ENCODE results near the gene PLEKHN1. TPM values are rescaled to one million over a fixed set of nuclear protein-coding genes. Genes with fewer than 3 reads are reported as not detected.
"Not testable (repeated sequence)": the region's sequence is repeated elsewhere in the genome, so short reads cannot be mapped to it uniquely, and the experiment has no call there.

PLEKHN1 gene
- total RNA-seq, 1 experiment from 2014 or later, result 7.9 TPM

DNA sequence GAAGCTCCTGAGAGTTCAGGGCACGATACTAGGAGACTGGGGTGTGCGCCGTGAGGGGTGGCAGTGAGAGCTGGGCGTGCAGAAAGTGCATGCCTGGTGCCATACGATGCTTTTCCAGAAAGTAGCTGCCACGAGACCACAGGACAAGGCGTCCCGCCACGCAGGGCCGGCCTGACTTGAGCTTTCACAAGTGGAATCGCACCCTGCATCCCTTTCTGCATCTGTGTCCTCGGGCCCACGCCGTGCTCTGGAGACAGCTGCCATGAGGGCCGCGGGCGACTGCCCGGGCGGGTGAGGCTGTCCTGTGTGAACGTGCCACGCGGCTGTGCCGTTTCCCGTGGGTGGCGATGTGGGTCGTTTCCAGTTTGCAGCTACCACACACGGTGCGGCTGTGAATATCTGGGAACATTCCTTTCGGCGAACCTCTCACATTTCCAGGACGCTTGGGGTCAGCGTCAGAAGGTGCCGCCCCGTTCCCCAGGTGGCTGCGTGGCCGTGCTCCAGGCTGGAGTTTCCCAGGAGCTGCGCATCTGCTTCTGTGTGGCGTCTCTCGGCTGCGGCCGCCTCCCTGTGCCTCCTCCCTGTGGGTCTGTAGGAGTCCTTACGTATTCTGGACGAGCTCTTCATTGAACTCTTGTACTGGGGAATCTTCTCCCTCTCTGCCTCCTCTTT, 16.6 kb downstream of the PLEKHN1 start:
- ChIA-PET POLR2A (interaction anchor here (0.6 to 1.6 kb wide), 3 partner anchors 16 to 78 kb away, joined by 3 to 5 read pairs (median 3); partner anchors contain the start of gene PLEKHN1), CTCF (interaction anchor here (0.7 to 6.6 kb wide), 14 partner anchors 11 to 364 kb away, joined by 3 to 117 read pairs (median 4); no protein-coding TSS in a partner anchor)
- Mint-ChIP-seq H3K4me3 (ENCODE audit: unreplicated experiment) (no peak overlapping the region), H3K36me3 (ENCODE audit: insufficient read depth, unreplicated experiment) (peaks cover 6% of the 10 kb centered on the region), H3K4me1 (ENCODE audit: insufficient read depth, unreplicated experiment) (no peaks in the 10 kb centered on the region), H3K27ac (ENCODE audit: low read depth, unreplicated experiment) (no peak overlapping the region), H3K9me3 (ENCODE audit: unreplicated experiment) (no peaks in the 10 kb centered on the region), H3K27me3 (ENCODE audit: insufficient read depth, unreplicated experiment) (peaks cover 18% of the 10 kb centered on the region)
- intact Hi-C loops (cut with micrococcal nuclease), result loop anchor here (10.0 kb wide), 1 partner anchor 312 kb away; no protein-coding TSS in a partner anchor
- DNase-seq (ENCODE audit: unreplicated experiment), result no peak
- TF ChIP-seq CTCF (IDR thresholded peaks at IDR 0.05; ENCODE audit: unreplicated experiment), result no peak
- no TSS peak for BruUV-seq (replicated peaks)

GRCh38 chr1:983798-984475, 17.7 kb downstream of the PLEKHN1 start:
- DNase-seq (ENCODE audit: unreplicated experiment), result no peak
- H3K9me3 Mint-ChIP-seq (ENCODE audit: unreplicated experiment), result no peaks in the 10 kb centered on the region
- CTCF ChIA-PET, result interaction anchor here (0.6 to 6.6 kb wide), 30 partner anchors 8 to 363 kb away, joined by 3 to 117 read pairs (median 5); no protein-coding TSS in a partner anchor
- H3K4me3 Mint-ChIP-seq (ENCODE audit: unreplicated experiment), result no peak overlapping the region
- H3K27ac Mint-ChIP-seq (ENCODE audit: low read depth, unreplicated experiment), result no peak overlapping the region
- POLR2A ChIA-PET, result interaction anchor here (0.6 to 1.6 kb wide), 6 partner anchors 17 to 79 kb away, joined by 3 to 5 read pairs (median 3); partner anchors contain the start of gene PLEKHN1
- intact Hi-C loops (cut with micrococcal nuclease), result loop anchor here (1.0 to 10.0 kb wide), 3 partner anchors 80 to 311 kb away; partner anchors contain the start of gene C1orf159
- peaks cover 28% of the 10 kb centered on the region for H3K27me3 Mint-ChIP-seq (ENCODE audit: insufficient read depth, unreplicated experiment)
- no TSS peak for BruUV-seq (replicated peaks)
- peak; percentile 98 for TF ChIP-seq CTCF (IDR thresholded peaks at IDR 0.05; ENCODE audit: unreplicated experiment)
- H3K4me1 Mint-ChIP-seq (ENCODE audit: insufficient read depth, unreplicated experiment), result no peaks in the 10 kb centered on the region
- H3K36me3 Mint-ChIP-seq (ENCODE audit: insufficient read depth, unreplicated experiment), result peaks cover 6% of the 10 kb centered on the region

GRCh38 chr1:984476-984814, 18.2 kb downstream of the PLEKHN1 start:
- POLR2A ChIA-PET, result interaction anchor here (0.6 to 0.8 kb wide), 3 partner anchors 17 to 77 kb away, joined by 3 to 4 read pairs (median 3); no protein-coding TSS in a partner anchor
- H3K9me3 Mint-ChIP-seq (ENCODE audit: unreplicated experiment), result no peaks in the 10 kb centered on the region
- peaks cover 6% of the 10 kb centered on the region for H3K36me3 Mint-ChIP-seq (ENCODE audit: insufficient read depth, unreplicated experiment)
- intact Hi-C loops (cut with micrococcal nuclease), result loop anchor here (1.0 to 10.0 kb wide), 3 partner anchors 80 to 310 kb away; partner anchors contain the start of gene C1orf159
- no TSS peak for BruUV-seq (replicated peaks)
- no peak overlapping the region for H3K27ac Mint-ChIP-seq (ENCODE audit: low read depth, unreplicated experiment)
- CTCF ChIA-PET, result interaction anchor here (0.6 to 6.6 kb wide), 27 partner anchors 8 to 363 kb away, joined by 3 to 117 read pairs (median 5); no protein-coding TSS in a partner anchor
- no peak for DNase-seq (ENCODE audit: unreplicated experiment)
- no peak for TF ChIP-seq CTCF (IDR thresholded peaks at IDR 0.05; ENCODE audit: unreplicated experiment)
- H3K4me1 Mint-ChIP-seq (ENCODE audit: insufficient read depth, unreplicated experiment), result no peaks in the 10 kb centered on the region
- H3K27me3 Mint-ChIP-seq (ENCODE audit: insufficient read depth, unreplicated experiment), result peaks cover 33% of the 10 kb centered on the region
- H3K4me3 Mint-ChIP-seq (ENCODE audit: unreplicated experiment), result no peak overlapping the region

DNA sequence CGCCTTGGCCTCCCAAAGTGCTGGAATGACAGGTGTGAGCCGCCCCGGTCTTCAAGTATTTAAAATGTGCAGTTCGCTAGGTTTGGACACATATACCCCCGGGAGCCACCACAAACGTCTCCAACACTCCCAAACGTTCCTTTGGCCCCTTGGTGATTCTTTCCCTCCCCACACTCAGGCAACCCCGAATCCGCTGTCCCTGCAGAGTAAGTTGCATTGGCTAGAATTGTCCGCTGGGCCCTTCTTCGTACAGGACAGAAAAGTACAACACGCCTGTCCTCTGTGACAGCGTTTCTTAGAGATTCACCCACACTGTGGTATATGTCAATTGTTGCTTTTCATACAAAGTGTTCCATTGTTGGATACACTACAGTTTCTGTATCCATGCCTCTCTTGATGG, 18.8 kb downstream of the PLEKHN1 start:
- no peak overlapping the region for H3K4me3 Mint-ChIP-seq (ENCODE audit: unreplicated experiment)
- no peak for TF ChIP-seq CTCF (IDR thresholded peaks at IDR 0.05; ENCODE audit: unreplicated experiment)
- ChIA-PET CTCF (interaction anchor here (0.6 to 6.6 kb wide), 18 partner anchors 9 to 362 kb away, joined by 3 to 117 read pairs (median 5); no protein-coding TSS in a partner anchor), POLR2A (interaction anchor here (0.6 to 1.5 kb wide), 2 partner anchors 18 to 78 kb away, joined by 3 to 4 read pairs; no protein-coding TSS in a partner anchor)
- DNase-seq (ENCODE audit: unreplicated experiment), result no peak
- no peak overlapping the region for H3K27ac Mint-ChIP-seq (ENCODE audit: low read depth, unreplicated experiment)
- H3K4me1 Mint-ChIP-seq (ENCODE audit: insufficient read depth, unreplicated experiment), result no peaks in the 10 kb centered on the region
- H3K27me3 Mint-ChIP-seq (ENCODE audit: insufficient read depth, unreplicated experiment), result peaks cover 40% of the 10 kb centered on the region
- H3K36me3 Mint-ChIP-seq (ENCODE audit: insufficient read depth, unreplicated experiment), result peaks cover 6% of the 10 kb centered on the region
- BruUV-seq (replicated peaks), result no TSS peak
- intact Hi-C loops (cut with micrococcal nuclease), result loop anchor here (10.0 kb wide), 1 partner anchor 310 kb away; no protein-coding TSS in a partner anchor
- no peaks in the 10 kb centered on the region for H3K9me3 Mint-ChIP-seq (ENCODE audit: unreplicated experiment)

DNA sequence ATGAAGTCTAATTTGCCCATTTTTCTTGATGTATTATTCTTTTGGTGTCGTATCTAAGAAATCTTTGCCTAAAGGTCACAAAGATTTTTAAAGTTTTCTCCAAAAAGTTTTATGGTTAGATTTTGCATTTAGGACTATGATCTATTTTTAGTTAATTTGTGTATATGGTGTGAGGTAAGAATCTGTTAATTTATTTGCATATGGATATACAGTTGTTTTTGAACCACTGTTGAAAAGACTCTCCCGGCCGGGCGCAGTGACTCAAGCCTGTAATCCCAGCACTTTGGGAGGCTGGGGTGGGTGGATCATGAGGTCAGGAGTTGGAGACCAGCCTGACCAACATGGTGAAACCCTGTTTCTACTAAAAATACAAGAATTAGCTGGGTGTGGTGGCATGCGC, 21.8 kb downstream of the PLEKHN1 start:
- not testable (repeated sequence) for H3K36me3 Mint-ChIP-seq (ENCODE audit: insufficient read depth, unreplicated experiment); H3K4me3 Mint-ChIP-seq (ENCODE audit: unreplicated experiment); DNase-seq (ENCODE audit: unreplicated experiment); BruUV-seq (replicated peaks); H3K27ac Mint-ChIP-seq (ENCODE audit: low read depth, unreplicated experiment); H3K4me1 Mint-ChIP-seq (ENCODE audit: insufficient read depth, unreplicated experiment)
- intact Hi-C loops (cut with micrococcal nuclease), result loop anchor here (10.0 kb wide), 1 partner anchor 307 kb away; no protein-coding TSS in a partner anchor
- peaks cover 32% of the 10 kb centered on the region for H3K27me3 Mint-ChIP-seq (ENCODE audit: insufficient read depth, unreplicated experiment)
- H3K9me3 Mint-ChIP-seq (ENCODE audit: unreplicated experiment), result peaks cover 11% of the 10 kb centered on the region
- ChIA-PET CTCF (interaction anchor here (0.6 to 1.1 kb wide), 3 partner anchors 14 to 72 kb away, joined by 3 read pairs; no protein-coding TSS in a partner anchor), POLR2A (interaction anchor here (0.7 kb wide), 1 partner anchor 75 kb away, joined by 3 read pairs; no protein-coding TSS in a partner anchor)
